Trophoblast cell (in vitro differentiated cells and primary cell): ENCODE results near the gene SMPD3.

Experiments used
- DNase-seq, 2 donors: peaks; one replicate each; pipeline ENCODE4 v3.0.0-alpha.2; 2016
- H2AFZ ChIP-seq: 2 replicates; pipeline ENCODE4 v1.6.1; 2013; ENCODE audit warnings: low read length, moderate library complexity, mild to moderate bottlenecking; ENCODE audit not compliant: insufficient read depth, poor library complexity
- H2AK5ac ChIP-seq: 2 replicates; pipeline ENCODE4 v1.6.1; 2013; ENCODE audit warnings: mild to moderate bottlenecking, low read length
- H2BK120ac ChIP-seq: 2 replicates; pipeline ENCODE4 v1.6.1; 2013; ENCODE audit warnings: low read length, mild to moderate bottlenecking, moderate library complexity; ENCODE audit not compliant: insufficient read depth, poor library complexity
- H2BK12ac ChIP-seq: 2 replicates; pipeline ENCODE4 v1.6.1; 2013; ENCODE audit warnings: mild to moderate bottlenecking, low read length, moderate library complexity
- H2BK5ac ChIP-seq: 2 replicates; pipeline ENCODE4 v1.6.1; 2013; ENCODE audit warnings: low read length, low read depth, moderate library complexity, mild to moderate bottlenecking; ENCODE audit not compliant: poor library complexity
- H3K14ac ChIP-seq: 2 replicates; pipeline ENCODE4 v1.6.1; 2013; ENCODE audit warnings: mild to moderate bottlenecking, low read length
- H3K18ac ChIP-seq: 2 replicates; pipeline ENCODE4 v1.6.1; 2013; ENCODE audit warnings: mild to moderate bottlenecking, low read length
- H3K23ac ChIP-seq: 2 replicates; pipeline ENCODE4 v1.6.1; 2013; ENCODE audit warnings: low read length
- H3K27ac ChIP-seq: 2 replicates; pipeline ENCODE4 v1.5.1; 2013; ENCODE audit warnings: low read depth, mild to moderate bottlenecking, inconsistent platforms, low read length, moderate library complexity
- H3K27me3 ChIP-seq: 2 replicates; pipeline ENCODE4 v1.6.1; 2013; ENCODE audit warnings: inconsistent platforms, mild to moderate bottlenecking, low read length, moderate library complexity; ENCODE audit not compliant: insufficient read depth
- H3K36me3 ChIP-seq, 2 experiments: 1 replicate in 1 of 2; 2 replicates in 1 of 2; pipeline ENCODE4 v1.6.1; 2013; ENCODE audit warnings: low read length in 2 of 2, mild to moderate bottlenecking in 2 of 2, moderate library complexity in 1 of 2; ENCODE audit not compliant: insufficient read depth in 2 of 2, control insufficient read depth in 1 of 2
- H3K4ac ChIP-seq: 2 replicates; pipeline ENCODE4 v1.6.1; 2013; ENCODE audit warnings: low read depth, mild to moderate bottlenecking, low read length, moderate library complexity
- H3K4me1 ChIP-seq, 2 experiments: 1 replicate in 1 of 2; 2 replicates in 1 of 2; pipeline ENCODE4 v1.6.1; 2013; ENCODE audit warnings: low read length in 2 of 2, mild to moderate bottlenecking in 2 of 2, moderate library complexity in 1 of 2; ENCODE audit not compliant: insufficient read depth in 2 of 2, control insufficient read depth in 1 of 2
- H3K4me2 ChIP-seq: 2 replicates; pipeline ENCODE4 v1.6.1; 2013; ENCODE audit warnings: inconsistent platforms, mild to moderate bottlenecking, low read length, moderate library complexity
- H3K4me3 ChIP-seq: 2 replicates; pipeline ENCODE4 v1.5.1; 2013; ENCODE audit warnings: mild to moderate bottlenecking, low read depth, low read length, inconsistent platforms
- H3K79me1 ChIP-seq: one replicate; pipeline ENCODE4 v1.6.1; 2013; ENCODE audit warnings: low read length
- H3K79me2 ChIP-seq: 2 replicates; pipeline ENCODE4 v1.6.1; 2013; ENCODE audit warnings: low read length, mild to moderate bottlenecking; ENCODE audit not compliant: control insufficient read depth, insufficient read depth, poor library complexity
- H3K9ac ChIP-seq: 2 replicates; pipeline ENCODE4 v1.6.1; 2013; ENCODE audit warnings: mild to moderate bottlenecking, low read length
- H3K9me3 ChIP-seq: 2 replicates; pipeline ENCODE4 v1.6.1; 2013; ENCODE audit warnings: low read depth, mild to moderate bottlenecking, control low read depth, inconsistent platforms, low read length; ENCODE audit not compliant: insufficient read depth
- H4K12ac ChIP-seq: 2 replicates; pipeline ENCODE4 v1.6.1; 2013; ENCODE audit warnings: low read depth, mild to moderate bottlenecking, low read length, moderate library complexity
- H4K8ac ChIP-seq: 2 replicates; pipeline ENCODE4 v1.6.1; 2013; ENCODE audit warnings: low read depth, mild to moderate bottlenecking, low read length, moderate library complexity
- H4K91ac ChIP-seq: one replicate; pipeline ENCODE4 v1.6.1; 2013; ENCODE audit warnings: low read depth, mild to moderate bottlenecking, low read length, moderate library complexity
- WGBS: extraction: QIAGEN DNeasy Blood & Tissue Kit; methylation state at CpG from one replicate; pipeline ENCODE4 v1.1.7; 2013; ENCODE audit warnings: missing lambda C conversion rate; ENCODE audit not compliant: insufficient read length, insufficient coverage; ENCODE audit errors: extremely low coverage; 5-methylcytosine and 5-hydroxymethylcytosine counted together

Gene SMPD3

GRCh38 chr16:68371276-68371651 lies 77.0 kb downstream of the SMPD3 start:
- Histone ChIP-seq H3K4me1 (peaks cover 0 to 3% of the 10 kb centered on the region in 2 experiments), H4K12ac (no peak overlapping the region), H3K23ac (no peak overlapping the region), H2BK5ac (no peak overlapping the region), H3K79me1 (no peaks in the 10 kb centered on the region), H2AFZ (no peak overlapping the region), H3K9me3 (no peaks in the 10 kb centered on the region), H3K79me2 (no peaks in the 10 kb centered on the region), H3K4me2 (no peak overlapping the region), H2BK12ac (no peak overlapping the region), H3K27ac (no peak overlapping the region), H3K36me3 (no peaks in the 10 kb centered on the region), H3K18ac (no peak overlapping the region), H3K4ac (no peak overlapping the region), H3K14ac (no peak overlapping the region), H3K27me3 (no peaks in the 10 kb centered on the region), H4K91ac (no peak overlapping the region), H4K8ac (no peak overlapping the region), H2BK120ac (no peak overlapping the region), H2AK5ac (no peak overlapping the region), H3K4me3 (no peak overlapping the region), H3K9ac (no peak overlapping the region)
- DNase-seq, result no peak
- WGBS, result no CpG with 5 or more reads among the region's 27 CpGs

- Histone ChIP-seq H3K79me1 (no peaks in the 10 kb centered on the region), H3K18ac (no peak overlapping the region), H3K4me2 (no peak overlapping the region), H3K14ac (no peak overlapping the region), H3K9ac (no peak overlapping the region), H3K4me1 (peaks cover 0 to 3% of the 10 kb centered on the region in 2 experiments), H3K23ac (no peak overlapping the region), H3K4me3 (no peak overlapping the region), H2AK5ac (no peak overlapping the region), H2BK120ac (no peak overlapping the region), H3K9me3 (no peaks in the 10 kb centered on the region), H4K12ac (no peak overlapping the region), H3K4ac (no peak overlapping the region), H4K8ac (no peak overlapping the region), H3K27ac (no peak overlapping the region), H2AFZ (no peak overlapping the region), H2BK5ac (no peak overlapping the region), H4K91ac (no peak overlapping the region), H3K79me2 (no peaks in the 10 kb centered on the region), H3K27me3 (no peaks in the 10 kb centered on the region), H3K36me3 (no peaks in the 10 kb centered on the region), H2BK12ac (no peak overlapping the region)
- no CpG with 5 or more reads among the region's 32 CpGs for WGBS
- no peak for DNase-seq
Measured at GRCh38 chr16:68370581-68371275, 77.6 kb downstream of the SMPD3 start.

GRCh38 chr16:68369697-68370580 lies 78.4 kb downstream of the SMPD3 start:
- no peak overlapping the region for H3K14ac ChIP-seq
- H3K9ac ChIP-seq, result no peak overlapping the region
- no peaks in the 10 kb centered on the region for H3K27me3 ChIP-seq
- no peak overlapping the region for H4K91ac ChIP-seq
- no peak overlapping the region for H3K23ac ChIP-seq
- H2BK120ac ChIP-seq, result no peak overlapping the region
- H3K79me2 ChIP-seq, result no peaks in the 10 kb centered on the region
- H3K9me3 ChIP-seq, result peaks cover 2% of the 10 kb centered on the region
- H3K18ac ChIP-seq, result no peak overlapping the region
- no peak overlapping the region for H4K8ac ChIP-seq
- no peak overlapping the region for H3K4me3 ChIP-seq
- no CpG with 5 or more reads among the region's 23 CpGs for WGBS
- no peak overlapping the region for H2BK5ac ChIP-seq
- H3K4me1 ChIP-seq, result peaks cover under 1 to 3% of the 10 kb centered on the region in 2 experiments
- H3K4me2 ChIP-seq, result no peak overlapping the region
- no peak overlapping the region for H2AFZ ChIP-seq
- no peak overlapping the region for H2AK5ac ChIP-seq
- H3K27ac ChIP-seq, result no peak overlapping the region
- no peak overlapping the region for H4K12ac ChIP-seq
- no peak overlapping the region for H2BK12ac ChIP-seq
- no peak for DNase-seq
- H3K79me1 ChIP-seq, result no peaks in the 10 kb centered on the region
- no peaks in the 10 kb centered on the region for H3K36me3 ChIP-seq
- H3K4ac ChIP-seq, result no peak overlapping the region

GRCh38 chr16:68369168-68369567 lies 79.1 kb downstream of the SMPD3 start:
- H3K4me3 ChIP-seq, result no peak overlapping the region
- no peak overlapping the region for H4K8ac ChIP-seq
- no peak overlapping the region for H3K9ac ChIP-seq
- H4K12ac ChIP-seq, result no peak overlapping the region
- WGBS, result no CpG with 5 or more reads among the region's 4 CpGs
- no peak overlapping the region for H2AK5ac ChIP-seq
- no peak overlapping the region for H3K18ac ChIP-seq
- H3K79me1 ChIP-seq, result no peaks in the 10 kb centered on the region
- H3K27ac ChIP-seq, result no peak overlapping the region
- no peak overlapping the region for H4K91ac ChIP-seq
- no peak overlapping the region for H3K4ac ChIP-seq
- no peak overlapping the region for H3K23ac ChIP-seq
- H2BK120ac ChIP-seq, result no peak overlapping the region
- no peak overlapping the region for H2AFZ ChIP-seq
- H3K14ac ChIP-seq, result no peak overlapping the region
- no peak overlapping the region for H2BK5ac ChIP-seq
- no peak for DNase-seq
- no peaks in the 10 kb centered on the region for H3K27me3 ChIP-seq
- H2BK12ac ChIP-seq, result no peak overlapping the region
- no peaks in the 10 kb centered on the region for H3K36me3 ChIP-seq
- H3K4me2 ChIP-seq, result no peak overlapping the region
- H3K9me3 ChIP-seq, result peaks cover 2% of the 10 kb centered on the region
- H3K4me1 ChIP-seq, result peaks cover 5 to 7% of the 10 kb centered on the region in 2 experiments
- no peaks in the 10 kb centered on the region for H3K79me2 ChIP-seq
